Calu3 (cell line): ENCODE results near the gene SEMA6B. TPM values are rescaled to one million over a fixed set of nuclear protein-coding genes. Genes with fewer than 3 reads are reported as not detected.

ENCODE experiments used
- BruUV-seq: library from RNA; stranded (reverse); fragments of 400-500 nt; replicated peaks from 2 replicates; lab custom pipeline; 2021; lab: Mats Ljungman, UMichigan
- CTCF ChIA-PET: fragments of 300-600 bp; sonication (Branson Sonifier 250); formaldehyde crosslinking; loops from one replicate; lab custom pipeline; 2022; ENCODE audit warnings: antibody characterized with exemption; lab: Charles Lee
- DNase-seq: peaks from one replicate; pipeline ENCODE4 v3.0.0; 2022
- H3K27ac Mint-ChIP-seq: one replicate; pipeline ENCODE4 v1.8.0; 2022; ENCODE audit warnings: mixed read lengths; ENCODE audit not compliant: unreplicated experiment
- H3K27me3 Mint-ChIP-seq: one replicate; pipeline ENCODE4 v1.8.0; 2022; ENCODE audit warnings: mixed read lengths; ENCODE audit not compliant: unreplicated experiment
- H3K36me3 Mint-ChIP-seq: one replicate; pipeline ENCODE4 v1.8.0; 2022; ENCODE audit warnings: mild to moderate bottlenecking, moderate library complexity, mixed read lengths; ENCODE audit not compliant: insufficient read depth, unreplicated experiment
- H3K4me1 Mint-ChIP-seq: one replicate; pipeline ENCODE4 v1.8.0; 2022; ENCODE audit warnings: mild to moderate bottlenecking, low read depth, mixed read lengths; ENCODE audit not compliant: unreplicated experiment
- H3K4me3 Mint-ChIP-seq: one replicate; pipeline ENCODE4 v1.8.0; 2022; ENCODE audit warnings: mild to moderate bottlenecking, low read depth, moderate library complexity, mixed read lengths; ENCODE audit not compliant: unreplicated experiment
- H3K9me3 Mint-ChIP-seq: one replicate; pipeline ENCODE4 v1.8.0; 2022; ENCODE audit warnings: low read depth, mixed read lengths; ENCODE audit not compliant: unreplicated experiment
- intact Hi-C: fragments of 100-400 bp; cut with micrococcal nuclease; formaldehyde crosslinking; loops from one replicate; pipeline ENCODE4 v1.10.0; 2022; ENCODE audit not compliant: unreplicated experiment
- total RNA-seq: library from RNA; stranded (reverse); gene quantifications from 2 replicates; pipeline ENCODE4 v1.2.3, GENCODE V29; 2022
- TF ChIP-seq, protein P1 (sequence below): fragments of 200-600 bp; IDR thresholded peaks from one replicate; pipeline ENCODE4 v1.8.0; 2022; ENCODE audit warnings: antibody characterized with exemption; ENCODE audit not compliant: unreplicated experiment

SEMA6B gene
- total RNA-seq, 1 experiment from 2014 or later, result 0.21 TPM

GRCh38 chr19:4503825-4504170 is 55.7 kb downstream of the SEMA6B start:
- Mint-ChIP-seq H3K27me3 (no peaks in the 10 kb centered on the region), H3K9me3 (no peaks in the 10 kb centered on the region), H3K36me3 (peaks cover 36% of the 10 kb centered on the region), H3K4me1 (no peaks in the 10 kb centered on the region), H3K4me3 (no peak overlapping the region), H3K27ac (no peak overlapping the region)
- DNase-seq, result no peak
- no TSS peak for BruUV-seq
- intact Hi-C loops, result no loop called here
- TF ChIP-seq, protein P1, sequence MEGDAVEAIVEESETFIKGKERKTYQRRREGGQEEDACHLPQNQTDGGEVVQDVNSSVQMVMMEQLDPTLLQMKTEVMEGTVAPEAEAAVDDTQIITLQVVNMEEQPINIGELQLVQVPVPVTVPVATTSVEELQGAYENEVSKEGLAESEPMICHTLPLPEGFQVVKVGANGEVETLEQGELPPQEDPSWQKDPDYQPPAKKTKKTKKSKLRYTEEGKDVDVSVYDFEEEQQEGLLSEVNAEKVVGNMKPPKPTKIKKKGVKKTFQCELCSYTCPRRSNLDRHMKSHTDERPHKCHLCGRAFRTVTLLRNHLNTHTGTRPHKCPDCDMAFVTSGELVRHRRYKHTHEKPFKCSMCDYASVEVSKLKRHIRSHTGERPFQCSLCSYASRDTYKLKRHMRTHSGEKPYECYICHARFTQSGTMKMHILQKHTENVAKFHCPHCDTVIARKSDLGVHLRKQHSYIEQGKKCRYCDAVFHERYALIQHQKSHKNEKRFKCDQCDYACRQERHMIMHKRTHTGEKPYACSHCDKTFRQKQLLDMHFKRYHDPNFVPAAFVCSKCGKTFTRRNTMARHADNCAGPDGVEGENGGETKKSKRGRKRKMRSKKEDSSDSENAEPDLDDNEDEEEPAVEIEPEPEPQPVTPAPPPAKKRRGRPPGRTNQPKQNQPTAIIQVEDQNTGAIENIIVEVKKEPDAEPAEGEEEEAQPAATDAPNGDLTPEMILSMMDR, result no peak
- CTCF ChIA-PET, result no interaction called here

GRCh38 chr19:4503132-4503824 is 56.2 kb downstream of the SEMA6B start:
- no peaks in the 10 kb centered on the region for H3K27me3 Mint-ChIP-seq
- peaks cover 36% of the 10 kb centered on the region for H3K36me3 Mint-ChIP-seq
- H3K4me3 Mint-ChIP-seq, result no peak overlapping the region
- no peaks in the 10 kb centered on the region for H3K4me1 Mint-ChIP-seq
- no TSS peak for BruUV-seq
- intact Hi-C loops, result no loop called here
- H3K27ac Mint-ChIP-seq, result no peak overlapping the region
- DNase-seq, result no peak
- no peaks in the 10 kb centered on the region for H3K9me3 Mint-ChIP-seq
- CTCF ChIA-PET, result no interaction called here
- TF ChIP-seq, protein P1, result no peak

DNA sequence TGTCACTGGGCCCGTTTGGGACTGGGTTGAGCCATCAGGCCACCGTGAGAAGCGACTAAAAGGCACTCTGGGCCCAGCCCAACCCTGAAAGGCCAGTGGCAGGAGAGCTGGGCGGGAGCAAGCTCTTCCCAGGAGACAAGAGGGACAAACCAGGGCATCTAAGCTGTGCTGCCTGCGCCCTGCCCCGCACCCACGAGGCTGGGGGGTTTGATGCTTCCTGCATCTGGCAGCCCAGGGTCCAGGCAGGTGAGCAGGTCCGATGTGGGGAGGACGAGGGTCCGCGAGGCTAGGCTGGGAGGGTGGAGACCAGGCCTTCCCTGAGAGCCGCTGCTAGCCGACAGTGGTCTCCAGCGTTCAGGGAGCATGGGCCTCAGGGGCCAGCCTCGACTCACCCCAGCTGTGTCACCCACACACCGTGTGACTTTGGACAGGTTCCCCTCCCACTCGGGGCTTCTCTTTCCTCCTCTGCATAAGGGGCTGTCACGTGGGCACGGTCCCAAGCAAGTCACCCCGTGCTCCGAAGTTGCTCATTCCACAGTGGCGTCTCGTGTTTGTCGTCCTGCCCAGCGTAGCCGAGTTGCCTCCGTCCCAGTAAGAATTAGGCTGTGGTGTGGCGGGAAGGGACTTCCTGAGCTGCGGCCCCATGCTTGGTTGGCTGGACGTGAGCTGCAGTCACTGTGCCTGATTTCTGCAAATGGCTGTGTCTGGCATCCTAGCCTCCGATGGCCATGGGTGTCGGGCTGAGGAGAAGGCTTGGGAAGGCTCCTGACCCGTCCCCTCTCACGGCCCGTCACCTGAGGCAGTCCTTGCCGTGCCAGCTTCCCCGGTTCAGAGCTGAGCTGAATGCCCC is 57.0 kb downstream of the SEMA6B start:
- peaks cover 40% of the 10 kb centered on the region for H3K36me3 Mint-ChIP-seq
- H3K4me1 Mint-ChIP-seq, result no peaks in the 10 kb centered on the region
- no peak overlapping the region for H3K4me3 Mint-ChIP-seq
- TF ChIP-seq, protein P1, result no peak
- intact Hi-C loops, result no loop called here
- no peaks in the 10 kb centered on the region for H3K27me3 Mint-ChIP-seq
- no peaks in the 10 kb centered on the region for H3K9me3 Mint-ChIP-seq
- CTCF ChIA-PET, result no interaction called here
- no peak overlapping the region for H3K27ac Mint-ChIP-seq
- BruUV-seq, result no TSS peak
- DNase-seq, result no peak

DNA sequence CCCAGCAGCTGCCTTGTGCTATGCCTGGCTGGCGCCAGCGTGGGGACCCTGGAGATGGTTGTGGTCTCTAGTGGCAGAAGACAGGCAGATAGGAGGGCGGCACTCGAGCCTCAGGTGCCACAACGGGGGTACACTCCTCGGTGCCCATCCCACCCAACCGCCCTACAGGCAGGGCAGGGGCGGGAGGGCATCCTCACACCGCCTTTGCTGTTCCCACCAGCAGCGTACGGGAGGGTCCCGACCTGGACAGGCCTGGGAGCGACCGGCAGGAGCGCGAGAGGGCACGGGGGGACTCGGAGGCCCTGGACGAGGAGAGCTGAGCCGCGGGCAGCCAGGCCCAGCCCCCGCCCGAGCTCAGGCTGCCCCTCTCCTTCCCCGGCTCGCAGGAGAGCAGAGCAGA is 57.8 kb downstream of the SEMA6B start:
- no peak for DNase-seq
- Mint-ChIP-seq H3K27me3 (no peaks in the 10 kb centered on the region), H3K9me3 (no peaks in the 10 kb centered on the region), H3K4me3 (no peak overlapping the region), H3K36me3 (peaks cover 38% of the 10 kb centered on the region), H3K27ac (no peak overlapping the region), H3K4me1 (no peaks in the 10 kb centered on the region)
- CTCF ChIA-PET, result no interaction called here
- intact Hi-C loops, result no loop called here
- TF ChIP-seq, protein P1, result no peak
- BruUV-seq, result no TSS peak
